Cardiac muscle cell (in vitro differentiated cells and primary cell): ENCODE results near the gene PCDH15. TPM values are rescaled to one million over a fixed set of nuclear protein-coding genes. Genes with fewer than 3 reads are reported as not detected.
A peak's percentile ranks its signal among the peaks of the same experiment; 100 is the strongest.

Source experiments
- DNase-seq, 2 donors: peaks; one replicate each; pipeline versions ENCODE4 v3.0.0 to v3.0.0-alpha.2; 2010 to 2017; ENCODE audit warnings: low read depth in 1 of 2, low spot score in 1 of 2
- H3K27ac ChIP-seq: fragments of 200-600 bp; sonication (generic); 2 replicates; pipeline ENCODE4 v1.5.1; 2016
- H3K27me3 ChIP-seq: fragments of 200-600 bp; sonication (generic); 2 replicates; pipeline ENCODE4 v1.6.0; 2016; ENCODE audit warnings: control low read depth
- H3K36me3 ChIP-seq: fragments of 200-600 bp; sonication (generic); 2 replicates; pipeline ENCODE4 v1.5.1; 2016; ENCODE audit warnings: control low read depth
- H3K4me1 ChIP-seq: fragments of 200-600 bp; sonication (generic); 2 replicates; pipeline ENCODE4 v1.8.1; 2017; ENCODE audit warnings: low read depth, mild to moderate bottlenecking, mixed run types
- H3K4me3 ChIP-seq: fragments of 200-600 bp; sonication (generic); 2 replicates; pipeline ENCODE4 v1.5.1; 2016; ENCODE audit warnings: mild to moderate bottlenecking
- H3K9me3 ChIP-seq: fragments of 200-600 bp; sonication (generic); 2 replicates; pipeline ENCODE4 v1.5.1; 2017; ENCODE audit warnings: low read depth, mild to moderate bottlenecking, control low read depth
- polyA plus RNA-seq: library from polyadenylated mRNA; unstranded; fragments of >200 nt; fragmentation: Nextera tagmentation; extraction: Ambion mirVana; gene quantifications from 2 replicates; pipeline ENCODE4 v1.2.1, GENCODE V29; 2016
- total RNA-seq: library from RNA; depleted of rRNA; stranded (reverse); fragments of >200 nt; gene quantifications from 2 replicates; pipeline ENCODE4 v1.2.3, GENCODE V29; 2016
- TF ChIP-seq, protein P1 (sequence below): IDR thresholded peaks from 2 replicates; pipeline ENCODE4 v1.5.1; 2012; ENCODE audit warnings: low read depth, mild to moderate bottlenecking, low read length

PCDH15 gene
- total and polyA plus RNA-seq, 2 experiments from 2014 or later, result 0.30 TPM; not detected in 1

DNA sequence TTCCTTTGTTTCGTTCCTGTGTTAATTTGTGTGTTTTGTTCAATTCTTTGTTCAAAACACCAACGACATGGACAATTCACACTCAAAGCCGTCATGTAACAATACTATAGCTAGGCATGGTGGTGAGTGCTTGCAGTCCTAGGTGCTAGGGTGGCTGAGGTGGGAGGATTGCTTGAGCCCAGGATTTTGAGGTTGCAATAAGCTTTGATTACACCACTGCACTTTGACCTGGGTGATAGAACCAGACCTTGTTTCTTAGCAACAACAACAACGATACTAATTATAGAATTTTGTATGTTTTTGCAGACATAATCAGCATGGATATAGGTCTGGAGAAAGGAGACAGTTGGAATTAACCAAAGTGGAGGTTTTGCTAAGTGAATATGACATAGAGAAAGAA, 936.2 kb downstream of the PCDH15 start:
- Histone ChIP-seq H3K4me3 (no peak overlapping the region), H3K9me3 (no peaks in the 10 kb centered on the region), H3K27me3 (no peaks in the 10 kb centered on the region), H3K4me1 (no peaks in the 10 kb centered on the region), H3K36me3 (no peaks in the 10 kb centered on the region), H3K27ac (no peak overlapping the region)
- TF ChIP-seq, protein P1, sequence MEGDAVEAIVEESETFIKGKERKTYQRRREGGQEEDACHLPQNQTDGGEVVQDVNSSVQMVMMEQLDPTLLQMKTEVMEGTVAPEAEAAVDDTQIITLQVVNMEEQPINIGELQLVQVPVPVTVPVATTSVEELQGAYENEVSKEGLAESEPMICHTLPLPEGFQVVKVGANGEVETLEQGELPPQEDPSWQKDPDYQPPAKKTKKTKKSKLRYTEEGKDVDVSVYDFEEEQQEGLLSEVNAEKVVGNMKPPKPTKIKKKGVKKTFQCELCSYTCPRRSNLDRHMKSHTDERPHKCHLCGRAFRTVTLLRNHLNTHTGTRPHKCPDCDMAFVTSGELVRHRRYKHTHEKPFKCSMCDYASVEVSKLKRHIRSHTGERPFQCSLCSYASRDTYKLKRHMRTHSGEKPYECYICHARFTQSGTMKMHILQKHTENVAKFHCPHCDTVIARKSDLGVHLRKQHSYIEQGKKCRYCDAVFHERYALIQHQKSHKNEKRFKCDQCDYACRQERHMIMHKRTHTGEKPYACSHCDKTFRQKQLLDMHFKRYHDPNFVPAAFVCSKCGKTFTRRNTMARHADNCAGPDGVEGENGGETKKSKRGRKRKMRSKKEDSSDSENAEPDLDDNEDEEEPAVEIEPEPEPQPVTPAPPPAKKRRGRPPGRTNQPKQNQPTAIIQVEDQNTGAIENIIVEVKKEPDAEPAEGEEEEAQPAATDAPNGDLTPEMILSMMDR, result no peak
- no peak for DNase-seq

DNA sequence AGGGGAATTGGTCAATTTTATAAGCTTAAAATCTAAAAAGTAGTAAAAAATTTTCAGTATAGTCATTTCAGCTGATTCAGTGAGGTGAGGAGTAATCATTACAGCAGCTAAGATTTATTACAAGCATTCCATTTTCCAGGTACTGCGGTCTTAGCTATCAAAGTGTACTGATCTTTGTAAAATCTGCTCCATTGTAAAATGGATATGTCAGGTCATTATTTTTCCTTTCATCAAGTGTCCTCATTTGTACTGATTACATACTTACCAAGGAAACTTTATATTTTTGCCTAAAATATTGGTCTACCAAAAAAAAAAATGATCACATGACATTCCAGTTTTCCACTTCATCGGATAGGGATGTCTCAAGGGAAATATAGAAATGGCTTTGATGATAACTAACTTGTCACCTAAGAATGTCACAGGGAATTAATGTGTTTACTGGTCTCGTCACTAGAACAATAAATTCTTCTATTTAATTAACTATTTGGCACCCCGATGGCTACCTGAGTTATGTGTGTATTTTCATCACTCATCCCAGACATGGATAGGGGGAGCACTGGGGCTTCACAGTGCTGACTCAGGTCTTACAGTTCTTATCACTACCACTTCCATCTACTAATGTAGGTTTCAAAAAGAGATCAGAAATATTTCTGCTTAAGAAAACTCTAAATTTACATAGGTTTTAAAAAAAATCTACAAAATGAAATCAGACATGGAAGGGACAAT, 948.4 kb downstream of the PCDH15 start:
- no peak overlapping the region for H3K27ac ChIP-seq
- no peaks in the 10 kb centered on the region for H3K27me3 ChIP-seq
- H3K9me3 ChIP-seq, result no peaks in the 10 kb centered on the region
- H3K4me1 ChIP-seq, result no peaks in the 10 kb centered on the region
- DNase-seq, result no peak
- no peaks in the 10 kb centered on the region for H3K36me3 ChIP-seq
- no peak overlapping the region for H3K4me3 ChIP-seq
- TF ChIP-seq, protein P1, result no peak

DNA sequence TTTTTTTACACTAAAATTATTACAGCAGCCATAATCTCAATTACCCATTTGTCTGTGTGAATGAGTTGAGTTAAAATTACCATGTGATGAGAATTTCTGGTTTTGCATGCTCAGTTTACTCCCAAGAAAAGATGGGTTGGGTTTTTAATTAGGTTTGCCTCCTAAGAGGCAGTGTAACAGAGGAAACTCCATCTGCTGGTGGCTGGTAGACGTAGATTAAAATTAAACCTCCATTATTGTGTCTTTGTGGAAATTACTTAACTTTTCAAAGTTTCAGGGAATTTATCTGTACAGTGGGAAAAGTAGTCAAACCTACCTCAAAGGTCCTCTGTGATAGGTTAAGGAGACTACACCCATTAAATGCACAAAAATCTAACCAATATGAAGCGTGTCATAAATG, 954.2 kb downstream of the PCDH15 start:
- H3K4me3 ChIP-seq, result no peak overlapping the region
- H3K27me3 ChIP-seq, result no peaks in the 10 kb centered on the region
- no peak overlapping the region for H3K27ac ChIP-seq
- TF ChIP-seq, protein P1, result no peak
- no peak for DNase-seq
- H3K9me3 ChIP-seq, result no peaks in the 10 kb centered on the region
- H3K4me1 ChIP-seq, result peaks cover 7% of the 10 kb centered on the region
- no peaks in the 10 kb centered on the region for H3K36me3 ChIP-seq

DNA sequence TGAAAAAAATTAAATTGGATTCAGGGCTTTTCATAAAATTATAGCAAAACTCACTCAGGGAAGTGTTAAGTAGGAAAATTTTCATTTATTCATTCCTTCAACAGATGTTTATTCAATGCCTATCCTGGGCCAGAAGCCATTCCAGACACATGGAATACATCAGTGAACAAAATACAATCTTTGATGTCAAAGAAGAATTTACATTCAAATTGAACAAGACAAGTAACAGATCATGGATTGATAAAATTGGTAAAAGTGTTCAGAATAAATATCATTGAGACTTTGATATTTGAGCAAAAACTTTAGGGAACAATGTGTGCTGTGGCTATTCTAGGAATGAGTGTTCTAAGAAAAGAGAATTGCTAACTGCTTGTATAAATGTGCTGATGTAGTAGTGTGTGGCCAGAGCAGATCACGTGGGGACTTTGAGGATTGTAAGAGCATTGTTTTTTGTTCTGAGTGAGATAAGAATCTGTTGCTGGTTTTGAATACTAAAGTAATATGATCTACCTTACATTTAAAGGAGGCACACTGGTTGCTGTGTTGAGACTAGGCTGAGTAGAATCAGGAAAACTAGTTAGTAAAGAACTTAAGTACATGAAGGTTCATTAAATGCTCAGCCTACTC, 957.2 kb downstream of the PCDH15 start:
- no peak overlapping the region for H3K4me3 ChIP-seq
- DNase-seq, result peak; percentile 14 to 33
- TF ChIP-seq, protein P1, result no peak

DNA sequence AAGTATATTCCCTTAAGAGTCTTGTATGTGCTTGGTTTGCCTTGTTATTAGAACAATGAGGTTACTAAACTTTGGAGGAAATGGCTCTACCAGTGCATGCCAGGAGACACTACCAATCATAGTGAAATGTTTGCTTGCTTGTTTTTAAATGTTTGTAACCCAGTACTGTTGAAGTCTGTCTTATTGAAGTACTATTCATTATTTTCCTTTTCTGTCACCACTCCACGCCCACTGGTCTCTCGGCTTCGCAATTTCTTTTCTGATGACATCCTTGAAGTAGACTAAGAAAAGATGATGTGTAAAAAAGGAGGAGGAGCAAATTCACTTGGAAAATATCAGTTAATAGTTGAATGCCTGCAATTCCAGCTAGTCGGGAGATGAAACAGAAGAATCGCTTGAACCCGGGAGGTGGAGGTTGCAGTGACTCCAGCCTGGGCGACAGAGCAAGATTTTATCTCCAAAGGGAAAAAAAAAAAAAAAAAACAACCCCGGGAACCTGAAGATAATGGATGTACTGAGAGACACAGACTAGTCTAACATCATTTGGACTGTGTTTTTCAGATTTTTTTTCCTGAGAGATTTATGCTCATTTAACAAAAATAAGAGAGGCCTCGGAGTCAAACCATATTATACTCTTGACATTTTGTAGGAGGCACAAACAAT, 959.4 kb downstream of the PCDH15 start:
- H3K9me3 ChIP-seq, result no peaks in the 10 kb centered on the region
- no peaks in the 10 kb centered on the region for H3K36me3 ChIP-seq
- peak in 1 of 2 donors; percentile 1 for DNase-seq
- no peak overlapping the region for H3K27ac ChIP-seq
- no peak overlapping the region for H3K4me3 ChIP-seq
- H3K27me3 ChIP-seq, result no peaks in the 10 kb centered on the region
- TF ChIP-seq, protein P1, result no peak
- H3K4me1 ChIP-seq, result peaks cover 7% of the 10 kb centered on the region

More for the DNA sequence above, 957.2 kb downstream of the PCDH15 start:
- H3K36me3 ChIP-seq, result no peaks in the 10 kb centered on the region
- peaks cover 7% of the 10 kb centered on the region for H3K4me1 ChIP-seq
- H3K9me3 ChIP-seq, result no peaks in the 10 kb centered on the region
- H3K27ac ChIP-seq, result no peak overlapping the region
- H3K27me3 ChIP-seq, result no peaks in the 10 kb centered on the region
